ENCODE results near the gene CNGA3. TPM values are rescaled to one million over a fixed set of nuclear protein-coding genes. Genes with fewer than 3 reads are reported as not detected.

Gene CNGA3
- total and polyA plus RNA-seq, 2 donors (not counting 3 experiments of a cell fraction or from before 2014, with no cell fraction given), result not detected

- H4K20me1 ChIP-seq (replicated peaks; ENCODE audit: control insufficient read depth, extremely low read depth, insufficient read depth, low read length), result no peaks in the 10 kb centered on the region
- no peak overlapping the region for H3K4me2 ChIP-seq (ENCODE audit: insufficient read depth, low read length)
- no peak overlapping the region for H3K4me3 ChIP-seq (replicated peaks in 1 of 3; ENCODE audit: insufficient read depth in 1 of 3, low read depth in 1 of 3, low read length in 3 of 3)
- BruUV-seq (replicated peaks), result no TSS peak
- peaks cover 4% of the 10 kb centered on the region for H3K4me1 ChIP-seq (ENCODE audit: control insufficient read depth, extremely low read depth, insufficient read depth, low read length)
- intact Hi-C loops (cut with micrococcal nuclease) (no loop called here), dilution Hi-C loops (cut with MboI; ENCODE audit: extremely low pct_ligation_motif_present, low sequenced_read_pairs) (no loop called here)
- H3K27me3 ChIP-seq (ENCODE audit: control insufficient read depth in 2 of 2, insufficient read depth in 2 of 2, low read length in 2 of 2), result peaks cover 16 to 22% of the 10 kb centered on the region in 2 experiments
- H3K9ac ChIP-seq (replicated peaks; ENCODE audit: extremely low read depth, insufficient read depth, low read length), result no peak overlapping the region
- no peaks in the 10 kb centered on the region for H3K36me3 ChIP-seq (ENCODE audit: control insufficient read depth in 2 of 2, extremely low read depth in 1 of 2, insufficient read depth in 2 of 2, low read length in 2 of 2)
- TF ChIP-seq CTCF (IDR thresholded peaks at IDR 0.05; ENCODE audit: extremely low read depth in 1 of 2, insufficient read depth in 1 of 2, low read depth in 1 of 2, low read length in 2 of 2) (no peak), GATA2 (IDR thresholded peaks at IDR 0.05; ENCODE audit: insufficient read depth, insufficient read length, low read depth, low read length) (no peak), EZH2 (IDR thresholded peaks at IDR 0.05; ENCODE audit: borderline replicate concordance, low read depth, low read length, severe bottlenecking) (no peak)
- H3K27ac ChIP-seq (ENCODE audit: insufficient read depth, low read depth, low read length), result no peak overlapping the region
- ChIA-PET CTCF (no interaction called here), POLR2A (no interaction called here)
- no peaks in the 10 kb centered on the region for H3K9me1 ChIP-seq (replicated peaks; ENCODE audit: control insufficient read depth, extremely low read depth, insufficient read depth, low read length)
- H2AFZ ChIP-seq (ENCODE audit: low read depth, low read length), result no peak overlapping the region
- DNase-seq (ENCODE audit: low read depth, low spot score) (no peak), FAIRE-seq (no peak)
- H3K9me3 ChIP-seq (replicated peaks; ENCODE audit: control insufficient read depth, insufficient read depth, low read length), result no peaks in the 10 kb centered on the region
- no peaks in the 10 kb centered on the region for H3K79me2 ChIP-seq (ENCODE audit: control insufficient read depth, insufficient read depth, low read length)
Measured at GRCh38 chr2:98376996-98377395, 30.7 kb downstream of the CNGA3 start.

- Histone ChIP-seq H3K79me2 (ENCODE audit: control insufficient read depth, insufficient read depth, low read length) (no peaks in the 10 kb centered on the region), H3K27me3 (ENCODE audit: control insufficient read depth in 2 of 2, insufficient read depth in 2 of 2, low read length in 2 of 2) (peaks cover 16 to 20% of the 10 kb centered on the region in 2 experiments), H3K4me2 (ENCODE audit: insufficient read depth, low read length) (no peak overlapping the region), H4K20me1 (replicated peaks; ENCODE audit: control insufficient read depth, extremely low read depth, insufficient read depth, low read length) (no peaks in the 10 kb centered on the region), H2AFZ (ENCODE audit: low read depth, low read length) (no peak overlapping the region), H3K9ac (replicated peaks; ENCODE audit: extremely low read depth, insufficient read depth, low read length) (no peak overlapping the region), H3K4me1 (ENCODE audit: control insufficient read depth, extremely low read depth, insufficient read depth, low read length) (peaks cover 4% of the 10 kb centered on the region), H3K27ac (ENCODE audit: insufficient read depth, low read depth, low read length) (no peak overlapping the region), H3K4me3 (replicated peaks in 1 of 3; ENCODE audit: insufficient read depth in 1 of 3, low read depth in 1 of 3, low read length in 3 of 3) (no peak overlapping the region), H3K9me1 (replicated peaks; ENCODE audit: control insufficient read depth, extremely low read depth, insufficient read depth, low read length) (no peaks in the 10 kb centered on the region), H3K36me3 (ENCODE audit: control insufficient read depth in 2 of 2, extremely low read depth in 1 of 2, insufficient read depth in 2 of 2, low read length in 2 of 2) (no peaks in the 10 kb centered on the region), H3K9me3 (replicated peaks; ENCODE audit: control insufficient read depth, insufficient read depth, low read length) (no peaks in the 10 kb centered on the region)
- CTCF ChIA-PET, result no interaction called here
- no peak for DNase-seq (ENCODE audit: low read depth, low spot score)
- FAIRE-seq, result no peak
- intact Hi-C loops (cut with micrococcal nuclease), result no loop called here
- BruUV-seq (replicated peaks), result no TSS peak
- TF ChIP-seq MYC (IDR thresholded peaks at IDR 0.05; ENCODE audit: low read depth, low read length), result no peak
- TF ChIP-seq MAX (IDR thresholded peaks at IDR 0.05; ENCODE audit: insufficient read depth, insufficient read length), result no peak
- no peak for TF ChIP-seq POLR2AphosphoS5 (IDR thresholded peaks at IDR 0.05; ENCODE audit: insufficient read depth, low read depth, low read length)
- TF ChIP-seq FOS (IDR thresholded peaks at IDR 0.05; ENCODE audit: borderline replicate concordance, insufficient read depth, low read length), result no peak
- no peak for TF ChIP-seq POLR2A (IDR thresholded peaks at IDR 0.05; ENCODE audit: low read depth, low read length)
- no peak for TF ChIP-seq GATA2 (IDR thresholded peaks at IDR 0.05; ENCODE audit: insufficient read depth, insufficient read length, low read depth, low read length)
- no peak for TF ChIP-seq EZH2 (IDR thresholded peaks at IDR 0.05; ENCODE audit: borderline replicate concordance, low read depth, low read length, severe bottlenecking)
- no peak for TF ChIP-seq JUN (IDR thresholded peaks at IDR 0.05; ENCODE audit: borderline replicate concordance, insufficient read depth, insufficient read length, low read depth)
- TF ChIP-seq CTCF (IDR thresholded peaks at IDR 0.05; ENCODE audit: extremely low read depth in 1 of 2, insufficient read depth in 1 of 2, low read depth in 1 of 2, low read length in 2 of 2), result no peak
- dilution Hi-C loops (cut with MboI; ENCODE audit: extremely low pct_ligation_motif_present, low sequenced_read_pairs), result no loop called here
- POLR2A ChIA-PET, result no interaction called here
Measured at GRCh38 chr2:98377544-98377943, 31.3 kb downstream of the CNGA3 start.
